ENCODE data around the gene ANK3. TPM values are rescaled to one million over a fixed set of nuclear protein-coding genes. Genes with fewer than 3 reads are reported as not detected.

The ANK3 gene
- total and polyA plus RNA-seq, 2 experiments from 2014 or later, result 46.5 to 85.2 TPM

- no peaks in the 10 kb centered on the region; the same call in 1 of the 3 replicates for H3K9me3 Mint-ChIP-seq
These were observed 385.8 kb downstream of the ANK3 start for GRCh38 chr10:60003651-60004523.

More at GRCh38 chr10:60003651-60004523, 385.8 kb downstream of the ANK3 start:
- no peaks in the 10 kb centered on the region for H3F3A ChIP-seq (replicated peaks; ENCODE audit: low read depth)
- peak; percentile 70 for DNase-seq (ENCODE audit: low spot score)
- no peak overlapping the region for H3K4me3 ChIP-seq
- Mint-ChIP-seq H3K27me3 (ENCODE audit: insufficient read depth, low read depth, poor library complexity) (no peaks in the 10 kb centered on the region), H3K27ac (peak overlapping the region; percentile 26), H3K36me3 (ENCODE audit: low read depth) (peaks cover 7% of the 10 kb centered on the region; the same call in 1 of the 3 replicates), H3K4me1 (peaks cover 11% of the 10 kb centered on the region), H3K4me3 (no peak overlapping the region)
- H2AFZ ChIP-seq, result no peak overlapping the region
- no peaks in the 10 kb centered on the region for H4K20me1 ChIP-seq (replicated peaks; ENCODE audit: insufficient read depth)
- TF ChIP-seq STAT1 (IDR thresholded peaks at IDR 0.05; ENCODE audit: unreplicated experiment) (no peak), JUNB (IDR thresholded peaks at IDR 0.05; ENCODE audit: unreplicated experiment) (no peak), NANOG (IDR thresholded peaks at IDR 0.05; ENCODE audit: borderline replicate concordance) (peak; percentile 80; the same call in 1 of the 2 replicates), ZNF114 (CRISPR knock-in tag; IDR thresholded peaks at IDR 0.05) (peak; percentile 86; the same call in 1 of the 2 replicates), CREB1 (CRISPR knock-in tag; IDR thresholded peaks at IDR 0.05; ENCODE audit: low read depth) (0 out of 2 replicates have a peak, but pooled peaks have one; percentile 21), ZNF331 (CRISPR knock-in tag; IDR thresholded peaks at IDR 0.05; ENCODE audit: low read depth) (no peak), EZH2 (IDR thresholded peaks at IDR 0.05; ENCODE audit: low read depth, unreplicated experiment) (no peak), POLR2AphosphoS5 (IDR thresholded peaks at IDR 0.05; ENCODE audit: low read depth) (no peak), EZH2phosphoT487 (IDR thresholded peaks at IDR 0.05; ENCODE audit: unreplicated experiment) (no peak)
- TF ChIP-seq, protein P1, sequence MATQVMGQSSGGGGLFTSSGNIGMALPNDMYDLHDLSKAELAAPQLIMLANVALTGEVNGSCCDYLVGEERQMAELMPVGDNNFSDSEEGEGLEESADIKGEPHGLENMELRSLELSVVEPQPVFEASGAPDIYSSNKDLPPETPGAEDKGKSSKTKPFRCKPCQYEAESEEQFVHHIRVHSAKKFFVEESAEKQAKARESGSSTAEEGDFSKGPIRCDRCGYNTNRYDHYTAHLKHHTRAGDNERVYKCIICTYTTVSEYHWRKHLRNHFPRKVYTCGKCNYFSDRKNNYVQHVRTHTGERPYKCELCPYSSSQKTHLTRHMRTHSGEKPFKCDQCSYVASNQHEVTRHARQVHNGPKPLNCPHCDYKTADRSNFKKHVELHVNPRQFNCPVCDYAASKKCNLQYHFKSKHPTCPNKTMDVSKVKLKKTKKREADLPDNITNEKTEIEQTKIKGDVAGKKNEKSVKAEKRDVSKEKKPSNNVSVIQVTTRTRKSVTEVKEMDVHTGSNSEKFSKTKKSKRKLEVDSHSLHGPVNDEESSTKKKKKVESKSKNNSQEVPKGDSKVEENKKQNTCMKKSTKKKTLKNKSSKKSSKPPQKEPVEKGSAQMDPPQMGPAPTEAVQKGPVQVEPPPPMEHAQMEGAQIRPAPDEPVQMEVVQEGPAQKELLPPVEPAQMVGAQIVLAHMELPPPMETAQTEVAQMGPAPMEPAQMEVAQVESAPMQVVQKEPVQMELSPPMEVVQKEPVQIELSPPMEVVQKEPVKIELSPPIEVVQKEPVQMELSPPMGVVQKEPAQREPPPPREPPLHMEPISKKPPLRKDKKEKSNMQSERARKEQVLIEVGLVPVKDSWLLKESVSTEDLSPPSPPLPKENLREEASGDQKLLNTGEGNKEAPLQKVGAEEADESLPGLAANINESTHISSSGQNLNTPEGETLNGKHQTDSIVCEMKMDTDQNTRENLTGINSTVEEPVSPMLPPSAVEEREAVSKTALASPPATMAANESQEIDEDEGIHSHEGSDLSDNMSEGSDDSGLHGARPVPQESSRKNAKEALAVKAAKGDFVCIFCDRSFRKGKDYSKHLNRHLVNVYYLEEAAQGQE (IDR thresholded peaks at IDR 0.05; ENCODE audit: unreplicated experiment), result no peak
- TF ChIP-seq, protein P2, sequence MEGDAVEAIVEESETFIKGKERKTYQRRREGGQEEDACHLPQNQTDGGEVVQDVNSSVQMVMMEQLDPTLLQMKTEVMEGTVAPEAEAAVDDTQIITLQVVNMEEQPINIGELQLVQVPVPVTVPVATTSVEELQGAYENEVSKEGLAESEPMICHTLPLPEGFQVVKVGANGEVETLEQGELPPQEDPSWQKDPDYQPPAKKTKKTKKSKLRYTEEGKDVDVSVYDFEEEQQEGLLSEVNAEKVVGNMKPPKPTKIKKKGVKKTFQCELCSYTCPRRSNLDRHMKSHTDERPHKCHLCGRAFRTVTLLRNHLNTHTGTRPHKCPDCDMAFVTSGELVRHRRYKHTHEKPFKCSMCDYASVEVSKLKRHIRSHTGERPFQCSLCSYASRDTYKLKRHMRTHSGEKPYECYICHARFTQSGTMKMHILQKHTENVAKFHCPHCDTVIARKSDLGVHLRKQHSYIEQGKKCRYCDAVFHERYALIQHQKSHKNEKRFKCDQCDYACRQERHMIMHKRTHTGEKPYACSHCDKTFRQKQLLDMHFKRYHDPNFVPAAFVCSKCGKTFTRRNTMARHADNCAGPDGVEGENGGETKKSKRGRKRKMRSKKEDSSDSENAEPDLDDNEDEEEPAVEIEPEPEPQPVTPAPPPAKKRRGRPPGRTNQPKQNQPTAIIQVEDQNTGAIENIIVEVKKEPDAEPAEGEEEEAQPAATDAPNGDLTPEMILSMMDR (conservative IDR thresholded peaks at IDR 0.05; ENCODE audit: low read depth in 2 of 2), result no peak
- TF ChIP-seq, protein P3, sequence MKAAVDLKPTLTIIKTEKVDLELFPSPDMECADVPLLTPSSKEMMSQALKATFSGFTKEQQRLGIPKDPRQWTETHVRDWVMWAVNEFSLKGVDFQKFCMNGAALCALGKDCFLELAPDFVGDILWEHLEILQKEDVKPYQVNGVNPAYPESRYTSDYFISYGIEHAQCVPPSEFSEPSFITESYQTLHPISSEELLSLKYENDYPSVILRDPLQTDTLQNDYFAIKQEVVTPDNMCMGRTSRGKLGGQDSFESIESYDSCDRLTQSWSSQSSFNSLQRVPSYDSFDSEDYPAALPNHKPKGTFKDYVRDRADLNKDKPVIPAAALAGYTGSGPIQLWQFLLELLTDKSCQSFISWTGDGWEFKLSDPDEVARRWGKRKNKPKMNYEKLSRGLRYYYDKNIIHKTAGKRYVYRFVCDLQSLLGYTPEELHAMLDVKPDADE (IDR thresholded peaks at IDR 0.05), result no peak
- TF ChIP-seq, protein P4, sequence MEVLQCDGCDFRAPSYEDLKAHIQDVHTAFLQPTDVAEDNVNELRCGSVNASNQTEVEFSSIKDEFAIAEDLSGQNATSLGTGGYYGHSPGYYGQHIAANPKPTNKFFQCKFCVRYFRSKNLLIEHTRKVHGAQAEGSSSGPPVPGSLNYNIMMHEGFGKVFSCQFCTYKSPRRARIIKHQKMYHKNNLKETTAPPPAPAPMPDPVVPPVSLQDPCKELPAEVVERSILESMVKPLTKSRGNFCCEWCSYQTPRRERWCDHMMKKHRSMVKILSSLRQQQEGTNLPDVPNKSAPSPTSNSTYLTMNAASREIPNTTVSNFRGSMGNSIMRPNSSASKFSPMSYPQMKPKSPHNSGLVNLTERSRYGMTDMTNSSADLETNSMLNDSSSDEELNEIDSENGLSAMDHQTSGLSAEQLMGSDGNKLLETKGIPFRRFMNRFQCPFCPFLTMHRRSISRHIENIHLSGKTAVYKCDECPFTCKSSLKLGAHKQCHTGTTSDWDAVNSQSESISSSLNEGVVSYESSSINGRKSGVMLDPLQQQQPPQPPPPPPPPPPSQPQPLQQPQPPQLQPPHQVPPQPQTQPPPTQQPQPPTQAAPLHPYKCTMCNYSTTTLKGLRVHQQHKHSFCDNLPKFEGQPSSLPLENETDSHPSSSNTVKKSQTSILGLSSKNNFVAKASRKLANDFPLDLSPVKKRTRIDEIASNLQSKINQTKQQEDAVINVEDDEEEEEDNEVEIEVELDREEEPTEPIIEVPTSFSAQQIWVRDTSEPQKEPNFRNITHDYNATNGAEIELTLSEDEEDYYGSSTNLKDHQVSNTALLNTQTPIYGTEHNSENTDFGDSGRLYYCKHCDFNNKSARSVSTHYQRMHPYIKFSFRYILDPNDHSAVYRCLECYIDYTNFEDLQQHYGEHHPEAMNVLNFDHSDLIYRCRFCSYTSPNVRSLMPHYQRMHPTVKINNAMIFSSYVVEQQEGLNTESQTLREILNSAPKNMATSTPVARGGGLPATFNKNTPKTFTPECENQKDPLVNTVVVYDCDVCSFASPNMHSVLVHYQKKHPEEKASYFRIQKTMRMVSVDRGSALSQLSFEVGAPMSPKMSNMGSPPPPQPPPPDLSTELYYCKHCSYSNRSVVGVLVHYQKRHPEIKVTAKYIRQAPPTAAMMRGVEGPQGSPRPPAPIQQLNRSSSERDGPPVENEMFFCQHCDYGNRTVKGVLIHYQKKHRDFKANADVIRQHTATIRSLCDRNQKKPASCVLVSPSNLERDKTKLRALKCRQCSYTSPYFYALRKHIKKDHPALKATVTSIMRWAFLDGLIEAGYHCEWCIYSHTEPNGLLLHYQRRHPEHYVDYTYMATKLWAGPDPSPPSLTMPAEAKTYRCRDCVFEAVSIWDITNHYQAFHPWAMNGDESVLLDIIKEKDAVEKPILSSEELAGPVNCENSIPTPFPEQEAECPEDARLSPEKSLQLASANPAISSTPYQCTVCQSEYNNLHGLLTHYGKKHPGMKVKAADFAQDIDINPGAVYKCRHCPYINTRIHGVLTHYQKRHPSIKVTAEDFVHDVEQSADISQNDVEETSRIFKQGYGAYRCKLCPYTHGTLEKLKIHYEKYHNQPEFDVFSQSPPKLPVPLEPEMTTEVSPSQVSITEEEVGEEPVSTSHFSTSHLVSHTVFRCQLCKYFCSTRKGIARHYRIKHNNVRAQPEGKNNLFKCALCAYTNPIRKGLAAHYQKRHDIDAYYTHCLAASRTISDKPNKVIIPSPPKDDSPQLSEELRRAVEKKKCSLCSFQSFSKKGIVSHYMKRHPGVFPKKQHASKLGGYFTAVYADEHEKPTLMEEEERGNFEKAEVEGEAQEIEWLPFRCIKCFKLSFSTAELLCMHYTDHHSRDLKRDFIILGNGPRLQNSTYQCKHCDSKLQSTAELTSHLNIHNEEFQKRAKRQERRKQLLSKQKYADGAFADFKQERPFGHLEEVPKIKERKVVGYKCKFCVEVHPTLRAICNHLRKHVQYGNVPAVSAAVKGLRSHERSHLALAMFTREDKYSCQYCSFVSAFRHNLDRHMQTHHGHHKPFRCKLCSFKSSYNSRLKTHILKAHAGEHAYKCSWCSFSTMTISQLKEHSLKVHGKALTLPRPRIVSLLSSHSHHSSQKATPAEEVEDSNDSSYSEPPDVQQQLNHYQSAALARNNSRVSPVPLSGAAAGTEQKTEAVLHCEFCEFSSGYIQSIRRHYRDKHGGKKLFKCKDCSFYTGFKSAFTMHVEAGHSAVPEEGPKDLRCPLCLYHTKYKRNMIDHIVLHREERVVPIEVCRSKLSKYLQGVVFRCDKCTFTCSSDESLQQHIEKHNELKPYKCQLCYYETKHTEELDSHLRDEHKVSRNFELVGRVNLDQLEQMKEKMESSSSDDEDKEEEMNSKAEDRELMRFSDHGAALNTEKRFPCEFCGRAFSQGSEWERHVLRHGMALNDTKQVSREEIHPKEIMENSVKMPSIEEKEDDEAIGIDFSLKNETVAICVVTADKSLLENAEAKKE (CRISPR knock-in tag; IDR thresholded peaks at IDR 0.05), result peak; percentile 71
- no peaks in the 10 kb centered on the region for H3K79me2 ChIP-seq (replicated peaks; ENCODE audit: insufficient read depth)
- peak; percentile 98 for ATAC-seq
- H3K4me1 ChIP-seq (ENCODE audit: insufficient read depth), result peaks cover 25% of the 10 kb centered on the region
- H3K36me3 ChIP-seq (ENCODE audit: insufficient read depth), result no peaks in the 10 kb centered on the region
- peak overlapping the region; percentile 2 for H3K4me2 ChIP-seq
- H3K9me2 ChIP-seq (ENCODE audit: insufficient read depth), result peaks cover 22% of the 10 kb centered on the region; the same call in 1 of the 2 replicates
- H3K27ac ChIP-seq (ENCODE audit: low read depth), result peak overlapping the region; percentile 76
- no peaks in the 10 kb centered on the region for H3K27me3 ChIP-seq (ENCODE audit: insufficient read depth)

All from GM23338 (cell line).